CD4-positive, alpha-beta T cell treated with Interleukin-6 for 4 hours (primary cell): Measurements from ENCODE around the gene FAM98B.
"Not testable (repeated sequence)": the region's sequence is repeated elsewhere in the genome, so short reads cannot be mapped to it uniquely, and the experiment has no call there.

Experiments used
- DNase-seq: peaks from one replicate; pipeline ENCODE4 v3.0.0-alpha.2; 2020; ENCODE audit warnings: mixed read lengths

The FAM98B gene

DNA sequence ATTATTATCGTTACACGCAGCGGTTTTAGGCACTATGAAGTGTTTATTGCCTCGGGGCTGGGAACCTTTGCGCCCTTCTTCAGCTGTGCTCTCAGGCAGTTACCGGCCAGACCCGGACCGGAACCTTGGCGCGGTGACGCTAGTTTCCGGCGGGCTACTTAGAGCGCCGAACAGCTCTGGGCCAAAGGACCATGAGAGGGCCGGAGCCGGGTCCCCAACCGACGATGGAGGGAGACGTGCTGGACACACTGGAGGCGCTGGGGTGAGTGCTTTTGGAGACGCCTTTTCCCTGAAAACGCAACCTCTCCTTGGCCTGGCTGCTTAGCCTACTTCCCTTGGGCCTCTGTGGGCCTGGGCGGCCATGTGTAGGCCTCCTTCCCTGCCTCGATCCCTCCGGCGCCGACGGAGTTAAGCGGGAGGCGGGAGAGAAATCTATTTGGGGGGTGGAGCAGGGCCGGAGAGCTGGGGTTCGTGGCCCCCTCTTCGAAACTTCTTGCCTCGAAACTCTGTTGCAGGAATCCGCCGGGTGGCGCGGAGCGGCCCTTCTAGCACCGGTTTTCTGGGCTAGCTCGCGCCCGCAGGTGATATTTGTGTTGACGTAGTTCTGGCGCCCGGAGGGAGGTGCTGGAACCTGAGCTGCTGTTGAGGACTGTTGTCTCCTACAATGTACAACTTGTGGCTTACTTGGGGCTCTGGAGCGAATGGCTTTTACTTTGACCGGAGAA is at the start of gene FAM98B:
TSS of gene FAM98B (plus strand) at position 157 of the 725 bp plus-strand sequence. CDS start at position 192, 35 bp downstream.
- DNase-seq, result peak; percentile 82

DNA sequence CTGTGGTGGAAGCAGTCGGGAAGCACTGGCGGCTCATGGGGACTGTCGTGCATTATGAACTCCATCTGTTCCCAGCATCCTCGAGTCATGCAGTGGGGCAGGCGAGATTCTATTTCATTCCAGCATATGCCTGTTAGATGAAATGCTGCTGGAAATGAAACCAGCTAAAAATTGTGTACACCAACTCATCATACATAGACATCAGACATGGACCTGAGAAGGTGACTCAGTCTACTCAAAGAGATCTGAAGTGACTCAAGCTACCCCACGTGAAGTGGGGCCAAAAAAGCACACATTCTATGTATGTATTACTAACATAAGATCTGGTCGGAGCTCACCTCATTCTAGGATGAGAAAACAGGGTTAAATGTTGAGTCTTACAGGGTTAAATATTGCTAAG is 47.5 kb upstream of the FAM98B start:
- no peak for DNase-seq

- DNase-seq, result no peak
Observed at GRCh38 chr15:38408576-38408975, 45.4 kb upstream of the FAM98B start.

DNA sequence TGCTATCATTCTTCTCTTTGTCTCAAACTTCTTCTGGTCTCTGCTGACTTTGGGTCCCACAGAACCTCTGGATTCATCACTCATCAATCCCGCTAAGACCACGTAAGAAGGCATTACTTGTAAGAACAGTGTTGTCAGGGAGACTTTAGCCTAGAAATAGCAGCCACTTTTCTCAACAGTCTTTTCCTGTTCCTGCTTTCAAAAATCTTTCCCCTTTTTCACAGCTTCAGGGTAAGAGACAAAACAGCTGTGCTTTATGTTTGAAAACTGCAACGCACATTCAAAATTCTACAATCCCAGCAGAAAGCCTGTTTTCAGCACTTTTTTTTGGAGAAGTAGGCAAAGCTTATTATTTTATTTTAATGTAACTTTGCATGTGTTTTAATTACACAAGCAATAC is 42.0 kb upstream of the FAM98B start:
- DNase-seq, result no peak

DNA sequence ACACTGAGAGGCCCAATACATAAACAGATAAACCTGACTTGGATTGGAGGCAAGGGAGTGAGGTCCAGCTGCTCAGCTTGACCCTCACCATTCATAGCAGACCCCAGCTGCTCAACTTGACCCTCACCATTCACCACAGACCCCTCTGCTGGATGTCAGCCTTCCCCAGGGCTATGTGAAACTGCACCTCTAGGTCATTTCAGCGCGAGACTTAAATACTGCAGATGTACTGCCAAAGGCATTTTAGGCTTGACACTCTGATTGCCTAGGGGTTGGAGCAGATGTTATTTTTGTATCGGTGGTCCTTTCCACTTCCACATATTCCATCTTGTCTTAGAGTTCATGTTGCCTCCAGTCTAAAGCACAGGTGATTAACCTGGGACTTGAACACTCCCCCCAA is 41.5 kb upstream of the FAM98B start:
- DNase-seq, result no peak

DNA sequence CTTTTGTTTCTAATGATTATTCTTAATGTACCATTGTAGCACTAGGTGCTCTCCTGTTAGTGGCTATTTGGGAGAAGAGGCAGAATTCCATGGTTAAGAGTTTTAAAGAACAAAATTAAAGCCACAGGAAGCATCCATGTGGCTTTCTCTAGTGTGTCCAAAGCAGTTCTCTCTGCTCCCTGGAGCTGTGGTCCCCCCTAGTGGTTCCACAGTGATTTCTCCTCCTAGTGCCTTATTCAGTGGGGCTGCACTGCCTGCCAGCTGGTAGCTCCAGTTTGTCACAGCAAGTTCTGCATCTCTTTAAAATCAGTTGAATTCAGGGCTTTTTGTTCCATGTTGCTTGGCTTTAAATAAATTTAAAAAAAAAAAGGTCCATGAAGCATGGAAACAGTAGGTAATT is 39.6 kb upstream of the FAM98B start:
- no peak for DNase-seq

GRCh38 chr15:38421069-38421690 is 32.7 kb upstream of the FAM98B start:
- no peak for DNase-seq

DNA sequence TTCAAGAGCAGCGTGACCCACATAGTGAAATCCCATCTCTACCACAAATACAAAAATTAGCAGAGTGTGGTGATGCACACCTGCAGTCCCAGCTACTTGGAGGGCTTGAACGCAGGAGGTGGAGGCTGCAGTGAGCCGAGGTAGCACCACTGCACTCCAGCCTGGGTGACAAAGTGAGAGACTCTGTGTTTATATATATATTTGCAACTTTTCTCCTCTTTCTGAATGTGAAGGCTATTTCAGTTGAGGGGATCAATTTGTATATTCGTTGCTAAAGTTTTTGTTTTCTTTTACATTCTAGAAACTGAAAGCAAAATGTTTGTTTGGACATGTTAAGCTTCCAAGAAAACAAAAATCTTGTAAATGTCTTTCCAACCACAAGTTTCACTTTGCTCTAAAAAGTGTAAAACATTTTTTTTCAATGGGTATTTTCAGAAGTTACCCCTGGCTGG is 29.8 kb upstream of the FAM98B start:
- DNase-seq, result no peak

DNA sequence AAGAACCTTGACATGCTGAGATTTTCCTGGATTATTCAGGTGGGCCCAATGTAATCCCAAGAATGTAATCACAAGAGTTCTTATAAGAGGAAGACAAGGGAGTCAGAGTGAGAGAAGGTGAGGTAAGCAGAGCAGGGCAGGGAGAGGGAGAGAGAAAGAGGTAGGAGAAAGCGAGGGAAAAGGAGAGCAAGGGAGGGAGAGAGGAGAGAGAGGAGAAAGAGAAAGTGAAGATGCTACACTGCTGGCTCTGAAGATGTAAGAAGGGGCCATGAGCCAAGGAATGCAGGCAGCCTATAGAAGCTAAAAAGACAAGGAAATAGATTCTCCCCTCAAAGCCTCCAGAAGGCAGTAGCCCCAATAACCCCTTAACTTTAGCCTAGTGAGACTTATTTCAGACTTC is 28.7 kb upstream of the FAM98B start:
- DNase-seq, result no peak

DNA sequence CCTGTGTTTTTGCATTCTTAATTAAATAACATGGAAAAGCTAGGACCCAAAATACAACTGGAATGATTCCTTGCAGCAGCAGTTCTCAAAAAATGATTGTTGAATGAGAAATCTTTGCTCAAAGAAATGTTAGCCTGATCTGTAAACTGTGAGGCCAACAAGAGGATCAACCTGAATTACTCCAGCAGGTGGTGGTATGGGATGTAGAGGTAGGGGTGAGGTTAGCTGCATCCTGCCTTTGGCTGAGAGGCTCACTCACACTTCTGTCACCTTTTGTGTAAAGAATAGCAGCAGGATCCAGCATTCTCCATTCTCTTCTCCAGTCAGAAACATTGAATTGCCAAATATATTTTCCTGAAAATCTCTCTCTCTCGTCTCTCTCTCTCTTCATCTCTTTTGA is 26.5 kb upstream of the FAM98B start:
- DNase-seq, result no peak

DNA sequence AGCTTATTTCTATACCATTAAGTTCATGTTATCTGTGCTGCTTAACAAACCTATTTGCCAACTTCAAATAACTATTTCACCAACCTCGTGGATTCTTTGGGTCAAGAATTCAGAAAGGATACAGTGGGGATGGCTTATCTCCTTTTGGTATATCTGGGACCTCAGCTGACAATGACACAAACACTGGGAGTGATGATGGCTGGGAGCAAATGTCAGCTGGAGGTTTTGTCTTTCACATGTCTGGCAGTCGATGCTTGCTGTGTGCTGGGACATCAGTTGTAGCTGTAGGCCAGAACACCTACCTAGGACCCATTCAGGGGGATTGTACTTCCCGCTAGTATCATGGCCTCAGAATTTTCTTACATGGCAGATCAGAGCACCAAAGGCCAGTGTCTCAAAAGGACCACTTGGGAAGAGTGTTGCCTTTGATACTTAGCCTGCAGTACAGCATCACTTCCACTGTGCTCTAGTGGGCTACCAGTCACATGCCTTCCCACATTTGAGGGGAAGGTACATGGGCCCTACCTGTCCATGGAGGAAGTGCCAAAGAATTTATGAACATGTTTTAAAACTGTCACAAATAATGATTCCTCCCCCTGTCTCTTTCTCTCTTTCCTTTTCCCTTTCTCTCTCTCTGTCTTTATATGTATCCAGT is 23.7 kb upstream of the FAM98B start:
- no peak for DNase-seq

DNA sequence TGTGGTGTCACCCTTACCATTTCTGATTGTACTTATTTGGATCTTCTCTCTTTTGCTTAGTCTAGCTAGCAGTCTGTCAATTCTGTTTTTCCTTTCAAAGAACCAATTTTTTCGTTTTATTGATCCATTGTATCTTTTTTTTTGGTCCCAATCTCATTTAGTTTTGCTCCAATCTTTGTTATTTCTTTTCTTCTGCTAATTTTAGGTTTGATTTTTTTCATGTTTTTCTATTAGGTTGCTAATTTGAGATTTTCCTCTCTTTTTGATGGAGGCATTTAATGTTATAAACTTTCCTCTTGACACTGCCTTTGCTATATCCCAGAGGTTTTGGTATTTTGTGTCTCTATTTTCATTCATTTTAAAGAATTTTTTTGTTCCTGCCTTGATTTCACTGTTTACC is 16.9 kb upstream of the FAM98B start:
- DNase-seq, result no peak

GRCh38 chr15:38437603-38438002 is 16.3 kb upstream of the FAM98B start:
- DNase-seq, result not testable (repeated sequence)

DNA sequence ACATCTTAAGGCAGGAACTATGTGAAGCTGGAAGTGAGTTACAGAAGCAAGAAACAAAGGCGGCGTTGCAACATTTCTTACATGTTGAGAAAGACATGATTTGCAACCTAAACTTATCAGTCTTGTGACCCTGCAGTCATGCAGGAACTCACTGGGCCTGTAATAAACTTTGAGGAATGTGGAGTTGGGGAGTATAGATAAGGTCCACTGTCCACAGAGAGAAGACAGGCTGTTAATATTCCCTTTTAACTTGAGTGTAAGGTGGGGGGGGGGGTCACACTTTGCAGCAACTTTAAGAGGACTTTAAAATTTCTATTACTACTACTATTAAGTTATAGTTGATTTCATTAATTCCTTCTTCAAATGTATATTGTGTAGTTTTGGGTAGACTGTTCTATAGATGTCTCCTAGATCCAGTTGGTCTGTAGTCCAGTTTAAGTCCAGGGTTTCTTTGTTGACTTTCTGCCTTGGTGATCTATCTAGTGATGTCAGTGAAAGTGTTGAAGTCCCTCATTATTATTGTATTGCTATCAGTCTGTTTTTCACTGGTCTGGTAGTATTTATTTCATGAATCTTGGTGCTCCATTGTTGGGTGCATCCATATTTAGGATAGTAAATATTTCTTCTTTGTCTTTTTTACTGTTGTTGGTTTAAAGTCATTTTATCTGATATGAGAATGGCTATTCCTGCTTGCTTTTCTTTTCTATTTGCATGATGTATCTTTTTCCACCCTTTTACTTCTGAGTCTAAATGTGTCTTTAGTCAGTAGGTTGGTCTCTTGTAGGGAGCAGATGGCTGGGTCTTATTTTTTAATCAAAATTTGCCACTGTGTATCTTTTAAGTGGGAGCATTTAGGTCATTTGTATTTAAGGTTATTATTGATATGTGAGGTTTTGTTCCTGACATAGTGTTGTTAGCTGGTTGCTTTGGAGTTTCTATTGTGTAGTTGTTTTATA is 15.6 kb upstream of the FAM98B start:
- DNase-seq, result no peak

DNA sequence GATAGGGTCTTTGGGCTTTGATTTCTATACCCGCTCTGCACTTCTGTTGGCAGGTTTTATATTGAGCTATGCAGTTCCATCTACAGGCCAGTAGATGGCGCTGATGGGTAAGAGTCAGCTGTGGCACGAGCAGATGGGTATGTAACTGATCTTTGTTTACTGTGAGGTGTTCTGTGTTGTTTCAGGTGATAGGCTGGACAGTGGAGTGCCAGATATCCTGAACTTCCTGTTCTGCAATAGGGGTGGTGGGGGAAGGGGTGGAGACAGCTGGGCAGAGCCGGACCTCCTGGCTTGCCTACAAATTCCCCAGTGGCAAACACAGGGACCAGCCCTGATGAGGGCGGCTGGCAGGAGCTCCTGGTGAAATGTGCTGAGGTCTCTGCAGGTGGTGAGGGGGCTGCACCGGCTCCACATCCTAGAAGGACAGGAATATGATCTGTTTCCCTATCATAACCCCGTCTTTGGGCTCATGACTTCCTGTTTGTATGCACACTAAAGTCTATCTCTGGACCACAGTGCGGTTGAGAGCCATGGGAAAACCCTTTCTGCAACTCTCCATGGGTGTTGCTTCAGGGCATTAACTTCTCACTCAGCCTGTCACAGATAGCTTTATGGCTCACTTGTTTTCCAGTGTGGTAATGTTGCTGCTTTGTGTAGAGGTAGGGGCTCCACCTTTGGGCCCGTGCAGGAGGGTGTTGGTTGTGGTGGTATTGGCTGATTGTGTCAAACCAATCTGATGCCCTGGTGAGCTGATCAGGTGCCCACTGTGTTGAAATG is 13.4 kb upstream of the FAM98B start:
- DNase-seq, result peak; percentile 67

DNA sequence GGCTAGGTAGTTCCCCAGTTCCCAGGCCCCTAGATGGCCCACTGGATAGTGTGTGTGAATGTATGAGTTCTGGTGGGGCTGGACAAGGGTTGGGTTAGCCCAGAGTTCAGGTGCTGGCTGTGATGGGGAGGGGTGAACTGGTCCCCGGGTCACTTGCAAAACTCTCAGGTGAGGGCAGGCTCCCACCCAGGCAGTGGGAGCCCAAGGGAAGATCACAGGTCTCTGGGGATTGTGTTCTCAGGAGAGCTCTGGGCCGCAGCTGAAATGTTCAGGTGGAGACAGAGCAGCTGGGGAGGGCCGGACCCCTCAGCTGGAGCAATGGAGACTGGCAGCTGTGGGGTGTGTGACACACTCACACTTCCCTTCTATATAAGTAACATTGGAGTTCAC is 12.8 kb upstream of the FAM98B start:
- no peak for DNase-seq

- no peak for DNase-seq
Observed at GRCh38 chr15:38454696-38455090, 766 bp downstream of the FAM98B start.

DNA sequence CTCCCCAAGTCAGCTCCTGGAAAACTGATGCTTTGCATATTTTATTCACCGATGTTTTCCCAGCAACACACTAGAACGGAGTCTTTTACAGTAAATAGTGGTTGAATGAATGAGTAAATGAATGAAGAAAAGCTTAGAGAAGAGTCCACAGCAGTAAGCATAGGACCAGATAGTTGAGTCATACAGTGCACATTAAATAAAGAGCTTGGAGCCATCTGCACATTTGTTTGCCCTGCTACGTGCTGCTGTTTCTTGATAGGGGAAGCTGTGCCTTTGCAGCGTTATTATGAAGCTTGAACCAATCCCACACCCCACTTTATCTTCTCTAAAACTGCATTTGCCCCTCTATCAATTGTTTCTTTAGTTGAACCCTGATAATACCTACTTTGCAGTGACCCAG is 1.2 kb downstream of the FAM98B start:
- no peak for DNase-seq

DNA sequence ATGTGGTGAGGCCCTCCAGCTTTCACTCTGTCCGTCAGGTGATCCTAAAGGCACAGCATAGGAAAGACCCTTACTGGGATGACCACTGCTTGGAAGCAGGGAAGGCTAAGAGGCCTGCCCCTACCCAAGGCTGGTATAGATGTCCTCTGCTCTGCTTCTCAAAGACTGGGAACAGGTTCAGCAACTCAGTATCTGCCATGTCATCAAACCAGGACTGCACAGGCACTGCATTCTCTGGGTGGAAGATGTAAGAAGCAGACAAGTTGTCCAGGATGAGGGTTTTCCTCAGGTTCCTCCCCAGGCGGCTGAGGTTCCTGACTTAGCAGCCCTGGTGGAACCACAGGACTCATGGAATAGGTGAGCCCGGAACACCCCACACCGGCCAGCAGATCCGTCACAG is 4.7 kb downstream of the FAM98B start:
- DNase-seq, result no peak

DNA sequence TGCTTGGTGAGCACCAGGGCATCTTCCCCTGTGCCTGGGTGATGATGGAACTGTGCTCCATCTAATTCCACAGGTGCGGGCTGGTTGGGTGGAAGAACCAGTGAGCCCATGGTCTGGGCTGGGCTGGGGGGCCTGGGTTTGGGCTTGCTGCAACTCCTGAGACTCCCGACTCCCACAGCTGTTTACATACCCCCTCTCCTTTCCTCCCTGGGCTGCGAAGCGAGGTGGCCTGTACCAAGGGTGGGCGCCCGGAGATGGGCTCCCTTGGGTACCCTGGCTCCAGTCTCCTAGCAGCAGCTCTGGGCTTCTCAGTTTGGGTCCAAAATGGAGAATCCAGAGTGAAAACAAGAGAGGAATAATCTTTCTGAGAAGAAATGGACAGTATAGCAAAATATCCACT is 5.6 kb downstream of the FAM98B start:
- no peak for DNase-seq

DNA sequence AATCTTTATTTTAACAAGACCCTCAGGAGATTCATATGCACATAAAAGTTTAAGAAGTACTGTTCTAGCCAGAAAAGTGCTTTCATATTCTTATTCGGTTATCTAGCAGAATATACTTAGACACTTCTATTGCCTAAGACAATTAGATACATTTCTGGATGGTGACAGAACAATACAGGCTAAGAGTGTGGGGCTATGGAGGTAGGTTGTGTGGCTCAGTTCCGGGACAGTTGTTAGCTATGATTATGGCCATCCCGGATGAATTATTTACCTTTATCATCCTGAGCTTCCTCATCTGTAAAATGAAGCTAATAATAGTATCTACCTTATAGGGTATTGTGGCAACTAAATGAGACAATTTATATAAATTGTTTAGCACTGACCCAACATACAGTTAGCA is 6.6 kb downstream of the FAM98B start:
- DNase-seq, result no peak
